DLD1 (cell line): ENCODE results near the gene SLC36A1.

Experiments used
- in situ Hi-C: cut with HindIII; loops from 2 replicates; pipeline ENCODE4 v1.10.0; 2017; ENCODE audit warnings: low sequenced_read_pairs

SLC36A1 gene

GRCh38 chr5:151451626-151452520, 4.5 kb downstream of the SLC36A1 start:
- in situ Hi-C loops, result no loop called here

GRCh38 chr5:151454166-151454565, 6.8 kb downstream of the SLC36A1 start:
- in situ Hi-C loops, result no loop called here

DNA sequence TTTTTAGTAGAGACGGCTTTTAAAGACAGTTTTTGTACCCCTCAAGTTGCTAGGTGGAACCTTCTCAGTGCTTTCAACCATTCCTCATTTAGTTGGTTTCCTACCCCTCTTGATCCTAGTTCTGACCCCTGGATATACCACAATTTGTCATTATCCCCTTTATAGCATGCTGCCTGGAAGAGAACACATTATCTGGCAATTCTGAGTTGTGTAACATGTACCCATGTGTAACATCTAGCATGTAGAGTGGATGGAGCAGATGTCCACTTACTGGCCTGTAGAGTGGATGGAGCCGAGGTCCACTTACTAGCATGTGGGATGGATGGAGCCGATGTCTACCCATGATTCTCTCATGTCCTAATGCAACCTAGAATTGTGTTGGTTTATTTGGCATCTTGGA, 7.5 kb downstream of the SLC36A1 start:
- in situ Hi-C loops, result no loop called here

DNA sequence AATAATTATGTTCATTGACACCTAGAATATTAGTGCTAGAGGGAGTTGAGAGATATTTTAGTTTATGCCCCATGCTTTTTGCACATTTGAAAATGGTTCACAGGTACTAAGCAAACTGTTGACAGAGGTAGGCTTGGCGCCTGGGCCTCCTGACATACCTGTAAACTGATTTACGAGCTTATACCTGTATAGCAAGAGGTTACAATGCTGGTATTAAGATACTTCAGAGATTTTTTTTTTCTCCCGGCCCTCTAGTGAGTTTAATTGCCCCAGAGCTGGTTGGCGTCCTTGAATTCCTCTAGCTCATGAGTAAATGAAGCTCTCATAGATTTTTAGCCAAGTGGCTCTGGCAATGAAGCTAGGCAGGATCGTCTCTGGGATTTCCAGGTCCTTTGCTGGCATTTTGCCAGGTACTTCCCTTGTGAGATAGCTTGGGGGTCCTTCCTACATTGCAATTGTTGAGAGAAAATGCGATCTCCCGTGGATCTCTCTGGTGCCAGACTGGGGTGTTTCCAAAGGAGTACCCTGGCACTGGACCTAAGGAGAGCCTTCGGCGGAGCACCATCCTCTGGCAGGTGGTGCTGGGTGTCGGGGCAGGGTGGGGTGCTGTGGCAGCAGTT, 9.0 kb downstream of the SLC36A1 start:
- in situ Hi-C loops, result no loop called here

- in situ Hi-C loops, result no loop called here
Measured at GRCh38 chr5:151458314-151458713, 10.9 kb downstream of the SLC36A1 start.

DNA sequence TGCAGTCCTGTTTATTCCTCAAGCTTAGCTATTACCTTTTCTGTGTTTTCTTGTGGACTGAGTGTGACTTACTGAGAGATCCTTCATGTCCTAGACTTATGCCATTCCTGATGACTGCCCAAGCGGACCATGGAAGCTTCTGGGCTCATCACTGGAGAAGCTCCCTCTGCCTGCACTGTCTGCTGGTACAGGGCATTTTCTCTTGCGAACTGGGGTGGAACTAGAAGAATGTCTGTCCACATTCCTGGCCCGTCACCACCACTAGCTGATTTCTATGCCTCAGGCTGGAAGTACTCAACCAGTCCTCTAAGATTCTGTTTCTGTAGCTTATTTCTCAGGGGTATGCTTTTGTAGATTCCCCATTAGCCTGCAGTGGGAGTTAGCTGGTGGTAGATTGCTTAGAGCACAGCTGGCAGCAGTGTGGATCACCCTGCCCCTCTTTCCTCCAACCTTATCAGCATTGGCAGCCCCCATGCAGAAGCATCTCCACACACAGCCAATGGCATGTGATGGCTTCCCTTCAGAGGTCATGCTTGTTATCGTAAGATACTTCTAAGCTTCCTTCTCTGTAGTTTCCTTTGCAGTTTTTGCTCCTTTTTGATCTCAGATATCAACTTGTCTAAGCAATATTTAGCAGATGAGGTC, 12.4 kb downstream of the SLC36A1 start:
- in situ Hi-C loops, result no loop called here

GRCh38 chr5:151461312-151461711, 13.9 kb downstream of the SLC36A1 start:
- in situ Hi-C loops, result no loop called here

GRCh38 chr5:151463137-151464029, 16.0 kb downstream of the SLC36A1 start:
- in situ Hi-C loops, result no loop called here

GRCh38 chr5:151464101-151464500, 16.7 kb downstream of the SLC36A1 start:
- in situ Hi-C loops, result no loop called here

DNA sequence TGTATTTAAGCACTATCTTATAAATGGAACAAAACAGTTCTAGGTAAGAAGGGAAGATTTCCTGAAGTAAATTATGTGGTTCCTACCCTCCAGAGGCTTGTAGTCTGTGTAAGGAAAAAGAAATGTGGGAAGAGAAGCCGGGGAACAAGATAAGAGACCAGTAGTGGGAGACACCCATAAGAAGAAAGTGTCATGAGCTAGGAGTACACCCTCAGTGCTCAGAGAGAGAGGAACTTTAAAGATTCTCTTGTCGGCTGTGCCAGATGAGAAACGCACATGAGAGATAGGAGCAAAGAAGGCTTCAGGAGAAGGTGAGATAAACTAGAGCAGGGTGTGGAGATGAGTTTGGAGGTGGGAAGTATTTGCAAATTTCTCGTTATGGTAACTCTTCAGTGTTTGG, 18.1 kb downstream of the SLC36A1 start:
- in situ Hi-C loops, result no loop called here

DNA sequence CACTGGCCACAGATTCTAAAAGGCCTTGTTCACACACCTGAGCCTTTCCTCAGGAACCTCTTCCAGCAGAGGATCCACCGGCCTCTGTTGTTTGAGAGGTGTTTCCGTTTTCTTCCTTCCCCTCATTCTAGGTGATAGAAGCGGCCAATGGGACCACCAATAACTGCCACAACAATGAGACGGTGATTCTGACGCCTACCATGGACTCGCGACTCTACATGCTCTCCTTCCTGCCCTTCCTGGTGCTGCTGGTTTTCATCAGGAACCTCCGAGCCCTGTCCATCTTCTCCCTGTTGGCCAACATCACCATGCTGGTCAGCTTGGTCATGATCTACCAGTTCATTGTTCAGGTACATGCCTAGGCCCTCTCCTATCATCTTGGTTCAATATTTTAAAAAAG, 20.2 kb downstream of the SLC36A1 start:
- in situ Hi-C loops, result no loop called here

GRCh38 chr5:151469386-151469785, 22.0 kb downstream of the SLC36A1 start:
- in situ Hi-C loops, result no loop called here

GRCh38 chr5:151469992-151470391, 22.6 kb downstream of the SLC36A1 start:
- in situ Hi-C loops, result no loop called here

DNA sequence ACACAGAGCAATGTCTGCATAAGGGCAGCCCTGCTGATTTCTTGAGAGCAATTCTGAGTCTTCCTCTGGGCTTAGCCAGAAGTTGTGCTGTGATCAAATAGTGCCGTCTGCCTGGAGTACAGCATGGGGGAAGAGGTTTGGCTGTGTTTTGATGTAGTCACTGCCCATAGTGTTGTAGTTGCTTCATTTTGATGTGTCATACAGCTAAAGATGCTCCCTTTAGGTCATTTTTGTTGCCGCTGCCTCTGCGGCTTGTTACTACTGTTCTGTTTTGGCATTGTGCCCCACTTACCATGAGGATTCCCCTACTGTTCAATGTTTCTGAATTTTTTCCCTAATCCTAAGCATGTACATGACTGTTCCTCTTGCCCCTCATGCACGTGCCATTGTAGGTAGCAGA, 23.0 kb downstream of the SLC36A1 start:
- in situ Hi-C loops, result no loop called here

- in situ Hi-C loops, result no loop called here
Measured at GRCh38 chr5:151471276-151471675, 23.9 kb downstream of the SLC36A1 start.

DNA sequence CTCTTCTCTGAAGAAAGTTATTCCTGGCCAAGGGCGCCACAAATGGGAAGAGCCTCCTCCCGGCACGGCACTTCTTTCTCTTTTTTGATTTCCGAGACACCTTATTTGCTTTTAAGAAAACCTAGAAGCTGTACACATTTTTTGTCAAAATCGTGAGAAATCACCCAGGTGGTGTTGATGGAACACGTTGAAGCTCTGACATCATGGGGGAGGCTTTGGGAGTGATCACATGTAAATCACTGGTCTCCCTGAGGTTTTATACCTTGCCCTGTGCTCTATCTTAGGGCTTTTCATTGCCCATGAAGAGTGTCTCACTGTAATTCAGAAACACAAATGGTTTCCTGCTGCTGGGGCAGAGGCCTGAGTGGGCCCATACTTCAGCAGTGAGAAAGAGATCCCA, 27.4 kb downstream of the SLC36A1 start:
- in situ Hi-C loops, result loop anchor here (5.0 kb wide), 1 partner anchor 43 kb away; no protein-coding TSS in a partner anchor

DNA sequence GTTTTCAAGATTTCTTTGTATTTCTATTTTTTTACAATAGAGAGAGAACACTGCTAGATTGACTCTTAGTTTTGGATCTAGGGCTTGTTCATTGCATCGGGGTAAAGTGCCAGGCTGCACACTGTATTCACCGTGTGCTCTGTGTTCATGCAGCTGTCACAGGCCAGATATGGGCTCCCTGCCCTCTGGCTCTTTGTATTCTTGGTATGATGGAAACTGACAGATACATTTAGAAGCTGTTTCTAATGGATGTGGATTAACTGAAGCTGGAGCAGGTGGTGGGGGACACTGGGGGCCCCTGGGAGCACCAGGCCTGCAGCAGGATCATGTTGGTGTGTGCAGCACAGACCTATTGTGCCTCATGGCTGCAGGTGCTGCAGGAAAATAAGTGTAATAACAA, 28.0 kb downstream of the SLC36A1 start:
- in situ Hi-C loops, result loop anchor here (5.0 kb wide), 1 partner anchor 42 kb away; no protein-coding TSS in a partner anchor

- in situ Hi-C loops, result loop anchor here (5.0 kb wide), 1 partner anchor 41 kb away; no protein-coding TSS in a partner anchor
Measured at GRCh38 chr5:151476016-151476415, 28.6 kb downstream of the SLC36A1 start.

DNA sequence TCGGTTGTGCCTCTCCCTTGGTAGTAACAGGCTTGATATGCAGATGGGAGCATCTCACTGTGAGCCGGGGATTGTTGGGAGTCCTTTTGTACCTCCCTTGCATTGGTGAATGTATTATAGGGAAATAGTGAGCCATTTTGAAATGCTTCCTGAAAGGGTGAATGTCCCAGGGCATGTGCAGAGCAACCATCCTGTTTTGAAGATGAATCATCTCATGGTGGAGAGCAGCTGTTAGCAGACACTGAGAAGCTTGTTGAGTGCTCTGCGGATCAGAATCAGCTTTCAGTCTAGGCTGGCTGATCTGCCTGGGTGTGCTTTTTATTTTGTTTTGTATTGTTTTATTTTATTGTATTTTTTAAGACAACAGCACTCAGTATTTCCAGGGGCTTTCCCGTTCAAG, 29.7 kb downstream of the SLC36A1 start:
- in situ Hi-C loops, result loop anchor here (5.0 kb wide), 1 partner anchor 40 kb away; no protein-coding TSS in a partner anchor
